GM23248 (cell line): ENCODE data around the gene KRTAP10-11. TPM values are rescaled to one million over a fixed set of nuclear protein-coding genes. Genes with fewer than 3 reads are reported as not detected.
"Not testable (repeated sequence)": the region's sequence is repeated elsewhere in the genome, so short reads cannot be mapped to it uniquely, and the experiment has no call there.

Experiments
- DNase-seq: peaks from one replicate; pipeline ENCODE4 v3.0.0-alpha.2; 2015
- H2AFZ ChIP-seq: fragments of 200-600 bp; sonication (generic); 2 replicates; pipeline ENCODE4 v1.6.1; 2016; ENCODE audit warnings: antibody characterized with exemption
- H3F3A ChIP-seq: fragments of 200-600 bp; sonication (generic); 2 replicates; pipeline ENCODE4 v1.6.1; 2016; ENCODE audit warnings: mild to moderate bottlenecking, antibody characterized with exemption, mixed run types; ENCODE audit not compliant: insufficient read depth
- H3K27ac ChIP-seq: fragments of 200-600 bp; sonication (generic); 2 replicates; pipeline ENCODE4 v1.5.1; 2016; ENCODE audit warnings: mild to moderate bottlenecking
- H3K27me3 ChIP-seq: fragments of 200-600 bp; sonication (generic); replicated peaks from 2 replicates; pipeline ENCODE4 v1.6.1; 2016; ENCODE audit warnings: mild to moderate bottlenecking; ENCODE audit not compliant: insufficient read depth
- H3K36me3 ChIP-seq: fragments of 200-600 bp; sonication (generic); 2 replicates; pipeline ENCODE4 v1.6.1; 2016; ENCODE audit warnings: low read depth, mild to moderate bottlenecking
- H3K4me1 ChIP-seq: fragments of 200-600 bp; sonication (generic); 2 replicates; pipeline ENCODE4 v1.6.1; 2016; ENCODE audit warnings: mild to moderate bottlenecking; ENCODE audit not compliant: insufficient read depth
- H3K4me2 ChIP-seq: fragments of 200-600 bp; sonication (generic); one replicate; pipeline ENCODE4 v1.6.1; 2016; ENCODE audit warnings: mild to moderate bottlenecking; ENCODE audit not compliant: unreplicated experiment
- H3K4me3 ChIP-seq: fragments of 200-600 bp; sonication (generic); 2 replicates; pipeline ENCODE4 v1.5.1; 2016; ENCODE audit warnings: mild to moderate bottlenecking
- H3K79me2 ChIP-seq: fragments of 200-600 bp; sonication (generic); 2 replicates; pipeline ENCODE4 v1.6.1; 2016; ENCODE audit warnings: mild to moderate bottlenecking; ENCODE audit not compliant: insufficient read depth
- H3K9ac ChIP-seq: fragments of 200-600 bp; sonication (generic); 2 replicates; pipeline ENCODE4 v1.6.1; 2016; ENCODE audit warnings: mild to moderate bottlenecking
- H3K9me2 ChIP-seq: fragments of 200-600 bp; sonication (generic); 2 replicates; pipeline ENCODE4 v1.6.1; 2016; ENCODE audit warnings: mixed run types, mild to moderate bottlenecking, moderate library complexity; ENCODE audit not compliant: insufficient read depth
- H3K9me3 ChIP-seq: fragments of 200-600 bp; sonication (generic); one replicate; pipeline ENCODE4 v1.6.1; 2017; ENCODE audit warnings: low read depth
- H4K20me1 ChIP-seq: fragments of 200-600 bp; sonication (generic); 2 replicates; pipeline ENCODE4 v1.6.0; 2016; ENCODE audit not compliant: insufficient read depth
- EZH2 ChIP-seq: fragments of 200-600 bp; sonication (generic); IDR thresholded peaks from 2 replicates; pipeline ENCODE4 v1.6.1; 2018; ENCODE audit warnings: antibody characterized with exemption, mild to moderate bottlenecking; ENCODE audit not compliant: insufficient read depth, poor library complexity, severe bottlenecking
- EZH2phosphoT487 ChIP-seq: fragments of 200-600 bp; sonication (generic); IDR thresholded peaks from 2 replicates; pipeline ENCODE4 v1.6.1; 2018; ENCODE audit warnings: antibody characterized with exemption, moderate library complexity, mild to moderate bottlenecking, low read depth; ENCODE audit not compliant: insufficient read depth
- WGBS, 2 experiments: methylation state at CpG; one replicate each; pipeline ENCODE4 v1.1.6; 2015 to 2017; ENCODE audit warnings: low lambda C conversion rate in 2 of 2, low coverage in 1 of 2; ENCODE audit errors: missing lambda C conversion rate in 2 of 2; 5-methylcytosine and 5-hydroxymethylcytosine counted together
- in situ Hi-C: fragments of 300-500 bp; cut with MboI; formaldehyde crosslinking; loops from 2 replicates; pipeline ENCODE4 v1.15.0; 2020
- polyA plus RNA-seq: library from polyadenylated mRNA; unstranded; fragments of >200 nt; fragmentation: Nextera tagmentation; extraction: Ambion mirVana; gene quantifications from 2 replicates; pipeline ENCODE4 v1.2.1, GENCODE V29; 2016
- total RNA-seq: library from RNA; depleted of rRNA; stranded (reverse); fragments of >200 nt; shearing (Covaris generic); gene quantifications from 2 replicates; pipeline ENCODE4 v1.2.3, GENCODE V29; 2014

Gene KRTAP10-11
- total and polyA plus RNA-seq, 2 experiments from 2014 or later: not detected

DNA sequence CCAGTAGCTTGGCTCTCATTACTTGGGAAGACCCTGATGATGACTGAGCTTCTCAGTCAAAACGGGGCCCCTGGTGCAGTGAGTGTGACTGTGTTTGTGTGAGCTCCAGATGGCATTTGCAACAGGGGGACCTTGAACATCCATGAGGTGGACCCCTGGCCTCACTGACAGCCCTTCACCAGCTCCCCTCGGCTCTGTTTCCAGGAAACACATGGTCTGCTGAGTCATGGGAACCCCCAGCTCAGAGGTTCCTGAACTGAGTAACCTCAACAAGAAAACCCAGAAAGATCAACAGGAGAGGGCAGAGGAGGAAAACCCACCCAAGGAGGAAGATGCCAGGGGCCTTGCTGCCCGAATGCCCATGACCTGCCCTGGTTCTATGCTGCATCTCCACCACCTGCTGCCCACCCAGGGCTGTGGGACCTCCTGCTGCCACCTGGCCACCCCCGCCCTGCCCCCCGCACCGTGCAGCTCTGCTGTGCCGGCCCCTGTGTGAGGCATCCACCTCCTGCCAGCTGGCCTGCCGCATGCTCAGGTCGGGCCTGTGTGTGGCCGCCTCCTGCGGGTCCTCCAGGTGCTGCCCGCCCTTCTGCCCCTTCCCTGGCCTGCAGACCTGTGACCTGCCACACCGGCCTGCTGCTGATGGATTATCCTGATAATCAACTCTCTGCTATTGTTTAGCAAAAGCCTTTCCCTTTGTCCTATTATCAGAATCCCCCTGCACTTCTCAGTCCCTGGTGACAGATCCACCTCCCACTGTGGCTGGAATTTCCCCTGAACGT, 40.0 kb downstream of the KRTAP10-11 start:
- Histone ChIP-seq H3K4me2 (no peak overlapping the region), H3K9me2 (no peaks in the 10 kb centered on the region), H3K36me3 (no peaks in the 10 kb centered on the region), H4K20me1 (no peaks in the 10 kb centered on the region), H3F3A (no peaks in the 10 kb centered on the region), H3K27ac (no peak overlapping the region), H3K9ac (no peak overlapping the region), H2AFZ (no peak overlapping the region), H3K4me1 (no peaks in the 10 kb centered on the region), H3K27me3 (peaks cover 33% of the 10 kb centered on the region), H3K9me3 (no peaks in the 10 kb centered on the region), H3K79me2 (no peaks in the 10 kb centered on the region), H3K4me3 (no peak overlapping the region)
- WGBS, 2 experiments: 4 to 11% methylated on average over 11 to 14 of the region's 14 CpGs
- in situ Hi-C loops: no loop called here
- DNase-seq: no peak
- TF ChIP-seq EZH2: no peak
- TF ChIP-seq EZH2phosphoT487: no peak

GRCh38 chr21:44686843-44687561, 40.8 kb downstream of the KRTAP10-11 start:
- Histone ChIP-seq H3K27me3 (peaks cover 33% of the 10 kb centered on the region), H3K4me3 (no peak overlapping the region), H3K36me3 (no peaks in the 10 kb centered on the region), H3K9me2 (no peaks in the 10 kb centered on the region), H3K4me2 (no peak overlapping the region), H3K4me1 (no peaks in the 10 kb centered on the region), H3K27ac (no peak overlapping the region), H2AFZ (no peak overlapping the region), H3K79me2 (no peaks in the 10 kb centered on the region), H4K20me1 (no peaks in the 10 kb centered on the region), H3K9me3 (no peaks in the 10 kb centered on the region), H3K9ac (no peak overlapping the region), H3F3A (no peaks in the 10 kb centered on the region)
- no peak for DNase-seq
- in situ Hi-C loops: no loop called here
- TF ChIP-seq EZH2: no peak
- TF ChIP-seq EZH2phosphoT487: no peak
- whole genome bisulfite sequencing, 2 experiments: 38 to 40% methylated on average over 25 of the region's 25 CpGs

DNA sequence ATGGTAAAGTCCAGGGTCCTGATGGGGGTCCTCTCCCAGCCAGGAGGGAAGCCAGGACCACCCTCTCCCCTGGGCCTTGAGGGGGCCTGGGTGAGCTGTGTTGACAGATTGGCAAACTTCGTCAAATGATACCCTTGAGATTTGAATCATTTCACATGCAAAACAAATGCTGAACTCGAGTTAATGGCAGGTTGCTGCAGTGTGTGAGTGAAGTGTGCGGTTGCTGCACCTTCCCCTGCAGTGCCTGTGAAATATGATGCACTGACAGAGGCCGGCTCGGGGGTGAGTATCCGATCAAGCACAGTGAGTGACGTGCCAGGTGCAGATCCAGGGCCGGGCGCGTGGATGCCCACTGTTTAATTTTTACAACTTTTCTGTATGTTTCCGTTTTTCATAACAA, 41.5 kb downstream of the KRTAP10-11 start:
- H3K9me3 ChIP-seq: no peaks in the 10 kb centered on the region
- H3K9me2 ChIP-seq: no peaks in the 10 kb centered on the region
- no peak overlapping the region for H3K4me3 ChIP-seq
- H3K4me2 ChIP-seq: no peak overlapping the region
- in situ Hi-C loops: no loop called here
- no peaks in the 10 kb centered on the region for H3F3A ChIP-seq
- no peaks in the 10 kb centered on the region for H4K20me1 ChIP-seq
- peaks cover 33% of the 10 kb centered on the region for H3K27me3 ChIP-seq
- no peak overlapping the region for H3K9ac ChIP-seq
- no peak overlapping the region for H3K27ac ChIP-seq
- TF ChIP-seq EZH2 (no peak), EZH2phosphoT487 (no peak)
- no peak overlapping the region for H2AFZ ChIP-seq
- H3K79me2 ChIP-seq: no peaks in the 10 kb centered on the region
- DNase-seq: no peak
- H3K4me1 ChIP-seq: no peaks in the 10 kb centered on the region
- no peaks in the 10 kb centered on the region for H3K36me3 ChIP-seq
- 22 to 25% methylated on average over 11 of the region's 11 CpGs for WGBS, 2 experiments

DNA sequence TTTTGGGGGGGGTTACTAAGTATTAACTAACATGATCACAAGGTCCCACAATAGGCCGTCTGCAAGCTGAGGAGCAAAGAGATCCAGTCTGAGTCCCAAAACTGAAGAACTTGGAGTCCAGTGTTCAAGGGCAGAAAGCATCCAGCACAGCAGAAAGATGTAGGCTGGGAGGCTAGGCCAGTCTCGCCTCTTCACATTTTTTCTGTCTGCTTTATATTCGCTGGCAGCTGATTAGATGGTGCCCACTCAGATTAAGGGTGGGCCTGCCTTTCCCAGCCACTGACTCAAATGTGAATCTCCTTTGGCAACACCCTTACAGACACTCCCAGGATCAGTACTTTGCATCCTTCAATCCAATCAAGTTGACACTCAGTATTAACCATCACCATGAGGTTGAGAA, 43.5 kb downstream of the KRTAP10-11 start:
- H3K4me1 ChIP-seq, in situ Hi-C loops, H3K9ac ChIP-seq, H3K4me2 ChIP-seq, H3K36me3 ChIP-seq, H3K79me2 ChIP-seq, H4K20me1 ChIP-seq, H2AFZ ChIP-seq, H3K4me3 ChIP-seq, H3K27ac ChIP-seq, DNase-seq, H3K9me2 ChIP-seq, H3K9me3 ChIP-seq, H3F3A ChIP-seq: not testable (repeated sequence)
- 36 to 38% methylated on average over 3 of the region's 3 CpGs for WGBS, 2 experiments
- H3K27me3 ChIP-seq: peaks cover 24% of the 10 kb centered on the region
